NCI-H2081 (cell line): ENCODE measurements around the gene ZMYND12.

Source experiments
- DNase-seq, 2 experiments: peaks; one replicate each; lab custom pipeline; 2025; lab: John Stamatoyannopoulos, UW

ZMYND12 gene

DNA sequence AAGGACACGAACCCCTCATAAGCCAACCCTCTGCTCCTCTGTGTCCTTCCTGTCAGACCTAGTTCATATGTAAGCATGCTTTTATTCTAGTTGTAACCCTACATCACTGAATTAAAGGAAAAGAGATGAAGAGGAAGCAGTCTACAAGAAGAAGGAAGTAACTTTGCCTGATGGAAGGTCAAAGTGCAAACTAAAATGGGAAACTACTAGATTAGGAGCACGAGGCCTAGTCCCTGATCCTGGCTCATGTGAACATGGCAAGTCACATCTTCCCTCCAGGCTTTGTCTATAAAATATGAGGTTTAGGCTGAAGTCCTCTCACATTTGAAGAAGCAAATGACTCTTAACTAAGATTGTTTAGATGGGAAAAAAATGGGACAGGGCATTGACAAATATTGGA lies 13.2 kb downstream of the ZMYND12 start:
- DNase-seq, result no peak

DNA sequence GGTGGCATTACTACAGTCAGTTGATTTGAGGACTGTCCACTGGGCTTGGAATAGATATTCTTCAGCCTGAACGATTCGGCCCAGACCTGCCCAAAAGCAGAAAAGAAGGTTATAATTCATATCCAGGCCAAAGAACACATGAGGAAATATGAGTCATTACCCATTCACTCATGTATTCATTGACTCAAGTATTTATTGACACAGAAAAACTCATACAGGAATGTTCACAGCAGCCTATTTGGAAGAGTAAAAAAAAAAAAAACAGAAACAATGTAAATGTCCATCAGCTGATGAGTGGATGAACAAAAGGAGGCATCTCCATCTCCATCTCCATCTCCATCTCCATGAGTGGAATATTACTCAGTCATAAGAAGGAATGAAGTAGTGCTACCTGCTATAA lies 15.9 kb downstream of the ZMYND12 start:
- DNase-seq, result no peak

GRCh38 chr1:42434340-42434739 lies 21.5 kb downstream of the ZMYND12 start:
- DNase-seq, result no peak

- no peak for DNase-seq
These were observed 22.5 kb downstream of the ZMYND12 start for GRCh38 chr1:42433369-42433768.

GRCh38 chr1:42432714-42433113 lies 23.1 kb downstream of the ZMYND12 start:
- DNase-seq, result no peak

DNA sequence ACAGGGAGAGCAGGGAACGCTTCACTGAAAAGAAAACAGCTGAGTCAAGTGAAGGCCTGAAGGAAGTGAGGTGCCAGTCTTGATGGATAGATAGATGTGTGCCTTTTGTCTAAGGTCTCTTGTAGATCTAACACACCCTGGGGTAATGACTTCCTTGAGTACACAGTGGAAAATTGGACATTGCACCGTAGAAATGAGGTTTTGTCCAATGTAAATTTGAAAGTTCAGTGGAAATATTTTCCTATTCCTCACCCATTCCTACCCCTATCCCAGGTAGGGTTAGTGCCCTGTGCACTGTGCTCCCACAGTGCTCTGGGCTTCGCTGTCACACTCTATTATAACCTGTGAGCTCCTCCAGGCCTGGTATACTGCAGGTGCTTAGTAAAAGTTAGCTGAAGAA lies 24.3 kb downstream of the ZMYND12 start:
- DNase-seq, result no peak

DNA sequence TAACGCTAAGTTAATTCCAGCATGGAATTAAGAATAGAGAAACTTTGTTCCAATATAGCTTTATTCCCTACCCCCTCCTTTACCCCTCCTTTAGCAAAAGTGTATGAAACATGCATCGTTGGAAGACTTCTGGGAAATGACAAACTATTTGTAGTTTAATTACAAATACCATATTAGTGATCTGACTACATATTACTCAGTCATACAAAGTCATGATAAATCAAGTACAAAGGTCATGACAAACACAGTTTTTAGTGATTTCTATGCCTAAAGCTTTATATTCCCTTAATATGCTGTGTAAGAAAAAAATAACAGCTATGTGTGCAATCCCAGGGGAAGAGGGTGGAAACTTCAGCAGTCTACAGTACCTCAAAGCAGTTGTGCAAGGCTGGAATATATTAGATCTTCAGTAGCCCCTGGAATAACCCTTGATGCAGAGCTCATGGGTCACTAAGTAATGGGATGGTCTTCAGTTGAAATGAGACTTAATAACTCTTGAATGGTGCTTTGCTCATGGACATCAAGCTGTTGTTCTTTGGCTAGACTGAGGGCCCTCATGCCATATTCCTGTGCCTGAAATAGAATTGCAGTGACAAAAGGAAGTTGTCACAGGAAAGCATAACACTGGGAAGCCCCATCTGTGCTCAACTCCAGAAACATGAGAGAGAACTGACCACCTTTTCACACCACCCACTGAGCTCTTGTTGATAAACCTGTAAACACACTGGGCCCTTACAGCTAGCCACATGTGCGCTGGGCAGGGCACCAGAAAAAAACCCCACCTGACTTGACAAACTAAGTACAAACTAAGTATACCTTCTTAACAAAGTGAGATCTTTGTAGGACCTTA lies 25.3 kb downstream of the ZMYND12 start:
- no peak for DNase-seq

DNA sequence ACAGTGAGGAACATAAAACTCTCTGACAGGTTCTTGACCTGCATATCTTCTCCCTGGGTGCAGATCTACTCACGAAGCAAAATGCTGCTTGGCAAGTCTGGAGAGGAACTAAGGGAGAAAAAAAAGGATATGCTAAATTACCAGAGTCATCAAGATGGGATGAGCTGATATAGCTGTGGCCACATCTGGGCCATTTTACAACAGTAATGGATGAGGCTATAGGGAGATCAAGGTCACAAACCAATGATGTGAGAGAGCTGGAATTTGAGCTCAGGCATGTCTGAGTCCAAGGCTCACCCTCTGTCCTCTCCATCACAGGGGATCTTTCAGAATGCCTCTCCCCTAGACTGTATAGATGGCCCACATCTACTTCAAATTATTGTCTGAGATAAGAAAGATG lies 26.2 kb downstream of the ZMYND12 start:
- DNase-seq, result no peak

GRCh38 chr1:42427240-42427639 lies 28.6 kb downstream of the ZMYND12 start:
- no peak for DNase-seq

DNA sequence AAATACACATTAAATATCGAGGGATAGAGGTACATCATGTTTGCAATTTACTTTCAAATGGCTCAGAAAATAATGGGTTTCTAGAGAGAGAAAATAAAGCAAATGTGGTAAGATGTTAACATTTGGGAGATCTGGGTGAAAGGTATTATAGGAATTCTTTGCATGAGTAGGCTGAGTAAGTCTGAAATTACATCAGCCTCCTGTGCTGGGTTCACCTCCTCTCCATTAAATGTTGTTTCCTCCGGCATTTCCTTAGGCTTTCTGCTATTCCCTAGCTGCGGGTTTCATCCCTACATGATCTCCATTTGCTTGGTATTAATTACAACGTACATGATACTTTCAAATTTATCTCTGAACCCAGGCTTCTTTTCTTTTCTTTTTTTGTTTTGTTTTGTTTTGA lies 31.6 kb downstream of the ZMYND12 start:
- no peak for DNase-seq

- peak in 1 of 2 experiments; percentile 35 for DNase-seq
These were observed 32.1 kb downstream of the ZMYND12 start for GRCh38 chr1:42423681-42424080.

DNA sequence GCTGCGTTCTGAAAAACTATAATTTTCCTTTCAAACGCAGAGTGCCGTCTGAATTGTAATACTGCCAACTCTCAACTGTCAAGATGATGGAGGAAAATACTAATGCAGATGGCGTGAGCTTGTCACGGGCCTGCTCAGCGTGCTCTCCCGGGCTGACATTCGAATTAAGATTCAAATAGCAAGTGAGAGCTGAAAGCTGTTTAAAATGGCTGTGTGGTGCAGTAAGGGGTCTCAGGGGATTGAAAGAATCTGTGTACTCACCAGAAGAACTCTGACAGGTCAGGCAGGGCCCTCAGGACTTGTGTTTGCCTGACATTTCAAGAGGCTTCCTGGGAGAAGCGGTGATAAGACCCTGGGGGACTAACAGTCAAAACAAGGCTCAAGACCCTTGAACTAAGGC lies 33.1 kb downstream of the ZMYND12 start:
- DNase-seq, result peak; percentile 65 to 89

DNA sequence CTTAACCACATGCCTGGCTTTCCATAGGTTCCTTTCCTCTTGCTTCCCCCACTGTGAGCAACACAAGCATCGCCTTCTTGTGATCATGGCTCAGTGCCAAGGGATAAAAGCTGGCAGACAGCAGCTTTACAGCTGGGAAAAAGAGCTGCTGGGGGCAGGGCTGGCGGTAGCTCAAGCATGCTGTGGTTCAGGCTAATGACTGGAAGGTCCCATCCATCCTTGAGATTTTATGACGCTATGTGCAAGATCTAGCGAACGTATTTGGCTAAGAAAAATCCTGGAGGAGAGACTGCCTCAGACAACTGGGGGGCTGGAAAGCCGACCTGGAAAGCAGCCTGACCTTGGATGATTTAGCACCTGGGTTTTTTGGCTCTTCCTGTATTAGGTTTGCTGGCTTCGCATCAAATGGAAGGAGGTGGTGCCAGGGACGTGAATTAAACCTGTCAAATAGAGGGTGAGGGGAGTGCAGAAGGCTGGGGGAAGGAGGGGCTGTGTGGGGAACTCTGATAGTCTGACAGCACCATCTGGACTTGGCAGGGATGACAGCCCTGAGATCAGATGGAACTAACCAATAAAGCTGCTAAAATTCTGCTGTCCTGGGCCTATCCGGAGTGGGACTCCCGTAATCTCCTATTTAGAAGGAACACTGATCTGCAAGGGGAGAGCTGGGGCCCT lies 34.8 kb downstream of the ZMYND12 start:
- peak; percentile 98 to 99 for DNase-seq

DNA sequence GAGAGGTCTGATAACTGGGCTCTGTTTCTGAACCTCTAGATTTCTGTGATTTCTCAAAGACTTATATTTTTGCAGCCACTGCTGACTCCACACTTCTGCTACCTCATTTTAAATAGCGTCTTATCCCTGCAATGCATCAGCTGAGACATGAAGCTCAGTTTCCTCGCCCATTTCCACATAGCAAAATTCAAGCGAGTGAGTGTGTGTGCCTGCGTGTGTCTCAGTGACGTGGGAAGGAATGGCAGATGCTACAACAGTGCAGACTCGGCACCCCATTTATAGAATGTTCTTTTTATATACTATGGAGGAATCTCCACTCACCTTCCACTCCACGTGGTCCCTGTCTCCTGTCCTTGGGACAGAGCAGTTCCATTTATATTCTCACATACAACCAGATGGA lies 35.7 kb downstream of the ZMYND12 start:
- DNase-seq, result no peak

DNA sequence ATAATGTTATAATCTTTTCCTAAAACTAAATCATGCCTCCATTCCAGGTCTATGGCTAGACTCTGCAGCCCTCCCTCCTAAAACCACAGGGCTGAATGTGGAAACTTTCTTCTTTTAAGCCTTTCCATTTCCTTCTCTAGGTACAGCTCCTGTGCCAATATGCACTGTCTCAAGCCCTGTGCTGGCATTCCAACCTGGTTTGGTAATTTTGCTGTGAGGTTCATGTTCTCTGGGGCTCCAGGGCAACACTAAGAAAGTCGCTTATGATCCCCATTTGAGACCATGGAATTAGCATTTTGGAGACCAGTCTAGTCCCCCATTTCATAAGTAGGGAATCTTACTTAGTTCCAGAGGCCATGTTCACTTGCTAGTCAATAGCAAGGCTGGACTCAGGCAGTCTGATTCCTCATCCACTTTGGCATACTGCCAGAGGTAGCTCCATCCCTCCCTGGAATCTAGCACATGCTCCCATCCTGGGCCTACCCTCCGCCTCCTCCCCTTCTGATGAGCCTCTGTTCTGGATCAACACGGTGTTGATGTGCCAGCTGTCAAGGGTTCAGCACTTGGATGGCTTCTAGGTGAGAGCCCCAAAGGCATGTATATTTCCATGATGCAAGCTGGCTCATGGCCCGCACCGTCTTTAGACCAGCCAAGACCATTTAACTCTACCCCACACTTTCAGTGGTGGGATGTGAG lies 36.5 kb downstream of the ZMYND12 start:
- peak in 1 of 2 experiments; percentile 45 for DNase-seq

DNA sequence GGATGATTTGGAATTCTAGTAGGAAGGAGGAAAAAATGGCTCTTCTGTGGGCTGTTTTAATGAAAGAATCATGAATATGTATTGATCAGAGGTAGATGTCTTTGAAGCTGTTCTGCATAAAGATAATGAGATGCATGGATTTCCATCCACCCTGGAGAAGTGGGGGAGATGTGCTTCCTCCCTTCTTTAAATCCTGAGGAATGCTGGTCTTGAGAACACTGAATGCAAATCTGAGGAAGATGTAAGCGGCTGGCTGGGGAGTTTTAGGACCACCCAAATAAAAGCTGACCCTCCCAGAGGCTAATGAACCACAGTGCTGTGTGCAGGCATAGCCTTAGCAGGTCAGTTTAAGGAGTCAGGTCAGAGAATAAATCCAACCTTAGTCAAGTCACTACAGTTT lies 37.3 kb downstream of the ZMYND12 start:
- DNase-seq, result no peak

GRCh38 chr1:42417166-42417565 lies 38.7 kb downstream of the ZMYND12 start:
- no peak for DNase-seq

DNA sequence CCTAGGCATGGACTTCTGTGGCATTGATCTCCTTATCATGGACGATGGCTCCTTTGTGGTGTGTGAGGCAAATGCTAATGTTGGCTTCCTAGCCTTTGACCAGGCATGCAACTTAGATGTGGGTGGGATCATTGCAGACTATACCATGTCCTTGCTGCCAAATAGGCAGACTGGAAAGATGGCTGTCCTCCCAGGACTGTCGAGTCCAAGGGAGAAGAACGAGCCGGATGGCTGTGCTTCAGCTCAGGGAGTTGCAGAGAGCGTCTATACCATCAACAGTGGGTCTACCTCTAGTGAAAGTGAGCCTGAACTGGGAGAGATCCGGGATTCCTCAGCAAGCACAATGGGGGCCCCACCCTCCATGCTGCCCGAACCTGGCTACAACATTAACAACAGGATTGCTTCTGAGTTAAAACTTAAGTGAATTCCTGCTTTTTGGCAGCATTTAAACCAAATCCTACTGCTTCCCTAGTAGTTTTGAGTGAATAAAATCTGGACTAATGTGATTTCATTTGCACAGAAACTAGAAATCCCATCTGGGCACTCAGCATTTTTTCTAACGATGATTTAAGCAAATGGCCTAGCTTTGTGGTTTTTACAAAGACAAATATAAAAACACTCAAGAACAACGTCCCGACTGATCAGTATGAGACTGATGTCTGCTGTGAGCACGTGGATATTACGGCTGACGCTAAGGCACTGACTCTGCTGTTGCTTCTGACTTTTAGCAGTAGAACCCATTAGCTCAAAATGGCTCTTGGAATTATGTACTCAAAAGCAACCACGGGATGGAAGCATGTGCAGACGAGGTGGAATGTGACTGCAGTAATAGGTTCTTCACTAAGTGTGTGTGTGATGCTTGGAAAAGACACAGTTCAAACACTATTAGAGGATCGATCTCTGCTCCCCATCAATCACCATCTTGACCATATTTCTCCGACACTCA lies 41.0 kb downstream of the ZMYND12 start:
- DNase-seq, result no peak

- no peak for DNase-seq
These were observed 51.9 kb downstream of the ZMYND12 start for GRCh38 chr1:42403880-42404400.

DNA sequence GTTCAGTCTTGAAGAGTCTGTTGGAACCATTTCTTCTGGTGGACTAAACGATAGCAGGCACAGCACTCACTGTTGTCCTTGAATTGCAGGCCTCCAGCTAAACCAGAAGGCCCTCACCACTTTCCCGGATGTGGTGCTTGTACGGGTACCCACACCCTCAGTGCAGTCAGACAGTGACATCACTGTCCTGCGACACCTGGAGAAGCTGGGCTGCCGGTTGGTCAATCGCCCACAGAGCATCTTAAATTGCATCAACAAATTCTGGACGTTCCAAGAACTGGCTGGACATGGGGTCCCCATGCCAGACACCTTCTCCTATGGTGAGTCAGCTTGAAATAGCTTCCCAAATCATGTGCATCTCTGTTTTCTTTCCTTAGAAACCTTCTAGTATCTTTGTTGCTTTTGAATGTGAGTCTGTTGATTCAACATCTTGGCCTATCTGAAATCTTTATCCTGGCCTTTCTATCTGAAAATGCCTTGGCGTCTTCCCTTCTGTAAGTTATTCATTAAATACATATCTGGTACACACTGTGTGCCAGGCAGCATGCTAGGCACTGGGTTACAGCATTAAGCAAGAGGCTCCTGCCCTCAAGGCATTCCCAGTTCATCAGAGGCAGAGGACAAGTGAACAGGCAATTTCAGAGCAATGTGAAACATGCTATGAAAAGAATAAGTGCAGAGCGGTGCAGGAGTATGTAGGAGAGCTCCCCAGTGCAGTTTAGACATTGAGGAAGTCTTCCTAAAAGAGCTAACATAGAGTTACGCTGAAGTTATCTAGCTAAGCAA lies 56.3 kb downstream of the ZMYND12 start:
- no peak for DNase-seq
